Measurements from ENCODE around the gene ASAH2. TPM values are rescaled to one million over a fixed set of nuclear protein-coding genes. Genes with fewer than 3 reads are reported as not detected.

ASAH2 gene
- total RNA-seq, 4 donors from 2014 or later, result 0.17 to 1.1 (median 0.52) TPM

- intact Hi-C loops (cut with DNase I), result no loop called here
- Histone ChIP-seq H3K4me3 (no peak overlapping the region), H3K9me3 (peaks cover 0 to 5% (median 0%) of the 10 kb centered on the region in 4 donors), H3K27me3 (no peaks in the 10 kb centered on the region), H3K4me1 (no peaks in the 10 kb centered on the region), H3K27ac (replicated peaks in 1 of 4) (no peak overlapping the region), H3K36me3 (no peaks in the 10 kb centered on the region)
- WGBS, result 91% methylated on average over 5 of the region's 5 CpGs
- DNase-seq (ENCODE audit: extremely low spot score), result no peak
- TF ChIP-seq POLR2AphosphoS5 (IDR thresholded peaks at IDR 0.05) (no peak), CTCF (IDR thresholded peaks at IDR 0.05) (no peak), EP300 (IDR thresholded peaks at IDR 0.05) (no peak), POLR2A (IDR thresholded peaks at IDR 0.05; ENCODE audit: low read depth) (no peak)
Measured at GRCh38 chr10:50293513-50294313, 42.4 kb upstream of the ASAH2 start.

- no peak for DNase-seq (ENCODE audit: extremely low spot score)
- H3K27me3 ChIP-seq, result no peaks in the 10 kb centered on the region
- H3K9me3 ChIP-seq, result no peaks in the 10 kb centered on the region
- no peak overlapping the region for H3K4me3 ChIP-seq
- TF ChIP-seq POLR2A (IDR thresholded peaks at IDR 0.05; ENCODE audit: low read depth), result no peak
- peak; percentile 18 to 39 (median 20) for TF ChIP-seq CTCF (IDR thresholded peaks at IDR 0.05)
- TF ChIP-seq POLR2AphosphoS5 (IDR thresholded peaks at IDR 0.05), result no peak
- no peak for TF ChIP-seq EP300 (IDR thresholded peaks at IDR 0.05)
- WGBS, result 43% methylated on average over 1 of the region's 1 CpG
- intact Hi-C loops (cut with DNase I), result no loop called here
- H3K27ac ChIP-seq (replicated peaks in 1 of 4), result no peak overlapping the region
- peaks cover 0 to 8% (median 0%) of the 10 kb centered on the region in 4 donors for H3K4me1 ChIP-seq
- no peaks in the 10 kb centered on the region for H3K36me3 ChIP-seq
Measured at GRCh38 chr10:50291261-50291850, 40.0 kb upstream of the ASAH2 start.

- TF ChIP-seq POLR2A (IDR thresholded peaks at IDR 0.05; ENCODE audit: low read depth) (no peak), POLR2AphosphoS5 (IDR thresholded peaks at IDR 0.05) (no peak), CTCF (IDR thresholded peaks at IDR 0.05) (no peak)
- no peaks in the 10 kb centered on the region for H3K27me3 ChIP-seq
- no peaks in the 10 kb centered on the region for H3K36me3 ChIP-seq
- H3K4me3 ChIP-seq, result no peak overlapping the region
- H3K4me1 ChIP-seq, result peaks cover 0 to 13% (median 0%) of the 10 kb centered on the region in 4 donors
- intact Hi-C loops (cut with DNase I), result no loop called here
- DNase-seq (ENCODE audit: extremely low spot score), result no peak
- H3K27ac ChIP-seq (replicated peaks in 1 of 4), result no peak overlapping the region
- H3K9me3 ChIP-seq, result no peaks in the 10 kb centered on the region
- 92% methylated on average over 6 of the region's 6 CpGs for WGBS
Measured at GRCh38 chr10:50289196-50289595, 37.9 kb upstream of the ASAH2 start.

DNA sequence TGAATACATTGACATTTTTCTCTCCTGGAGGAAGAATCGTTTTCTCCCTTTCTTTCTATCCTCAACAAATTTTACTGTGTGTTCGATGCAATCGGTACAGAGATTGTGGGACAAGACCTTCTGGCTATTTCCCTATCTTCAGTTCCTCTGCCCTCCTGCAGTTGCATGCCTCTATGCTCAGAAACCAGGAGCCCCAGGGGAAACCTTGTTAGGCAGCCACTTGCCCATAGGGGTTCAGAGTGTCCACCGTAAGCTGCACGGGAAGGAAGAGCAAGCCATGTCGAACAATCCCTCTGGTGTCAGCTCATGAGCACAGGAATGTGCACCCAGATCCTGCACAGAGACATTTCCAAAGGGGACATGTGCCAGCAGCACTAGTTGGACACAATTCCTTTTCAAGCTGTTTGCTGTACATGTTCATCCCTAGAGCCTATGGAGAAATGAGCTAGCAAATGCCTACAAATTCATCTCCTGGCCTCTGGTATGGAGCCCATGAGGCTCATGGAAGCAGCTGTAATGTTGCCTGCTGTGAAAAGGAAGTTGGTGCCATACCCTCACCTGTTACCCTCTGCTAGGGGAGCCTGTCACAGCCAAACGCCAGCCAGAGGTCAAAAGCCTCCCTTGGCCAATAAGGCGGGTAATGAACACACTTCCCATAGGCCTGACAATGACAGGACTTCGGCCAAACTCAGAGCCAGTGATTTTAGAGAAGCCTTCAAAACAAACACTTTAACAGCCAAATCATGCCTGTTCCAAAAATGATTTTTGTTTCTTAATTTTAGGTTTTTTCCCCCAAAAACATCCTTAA, 35.9 kb upstream of the ASAH2 start:
- H3K27me3 ChIP-seq, result no peaks in the 10 kb centered on the region
- TF ChIP-seq POLR2A (IDR thresholded peaks at IDR 0.05; ENCODE audit: low read depth), result no peak
- no peak for TF ChIP-seq EP300 (IDR thresholded peaks at IDR 0.05)
- TF ChIP-seq POLR2AphosphoS5 (IDR thresholded peaks at IDR 0.05), result no peak
- TF ChIP-seq CTCF (IDR thresholded peaks at IDR 0.05), result no peak

More for the DNA sequence above, 35.9 kb upstream of the ASAH2 start:
- Histone ChIP-seq H3K4me3 (no peak overlapping the region), H3K27ac (replicated peaks in 1 of 4) (no peak overlapping the region), H3K4me1 (peaks cover 0 to 13% (median 0%) of the 10 kb centered on the region in 4 donors), H3K9me3 (no peaks in the 10 kb centered on the region), H3K36me3 (no peaks in the 10 kb centered on the region)
- intact Hi-C loops (cut with DNase I), result no loop called here
- WGBS, result 76% methylated on average over 9 of the region's 9 CpGs
- peak; percentile 77 for DNase-seq (ENCODE audit: extremely low spot score)

All from esophagus muscularis mucosa (tissue), 4 donors.